Measurements from ENCODE around the gene RAVER2. TPM values are rescaled to one million over a fixed set of nuclear protein-coding genes. Genes with fewer than 3 reads are reported as not detected.

The RAVER2 gene
- total and polyA plus RNA-seq, 2 of the 13 experiments (the other 11 are each of a cell fraction or from before 2014, with no cell fraction given), result 11.4 to 15.4 TPM

- Histone ChIP-seq H3K9ac (ENCODE audit: insufficient read depth, low read depth, low read length) (no peak overlapping the region), H3K9me3 (ENCODE audit: low read length) (no peaks in the 10 kb centered on the region), H3K27me3 (ENCODE audit: control insufficient read depth in 1 of 2, insufficient read depth in 2 of 2, low read length in 2 of 2) (peaks cover 0 to 6% of the 10 kb centered on the region in 2 experiments; a peak in 1 of 5 replicates), H3K36me3 (replicated peaks in 1 of 2; ENCODE audit: control insufficient read depth in 1 of 2, insufficient read depth in 2 of 2, low read length in 2 of 2) (no peaks in the 10 kb centered on the region), H3K4me1 (ENCODE audit: insufficient read depth, low read length) (no peaks in the 10 kb centered on the region), H4K20me1 (ENCODE audit: insufficient read depth, low read length) (no peaks in the 10 kb centered on the region), H2AFZ (ENCODE audit: low read length) (no peak overlapping the region), H3K4me2 (ENCODE audit: low read depth, low read length) (no peak overlapping the region), H3K4me3 (replicated peaks in 1 of 3; ENCODE audit: insufficient read depth in 1 of 3, low read depth in 2 of 3, low read length in 3 of 3) (no peak overlapping the region), H3K79me2 (ENCODE audit: insufficient read depth, low read length) (no peaks in the 10 kb centered on the region), H3K27ac (ENCODE audit: extremely low read length, insufficient read depth, low read length) (no peak overlapping the region)
- POLR2A ChIA-PET, result no interaction called here
- CTCF ChIA-PET (ENCODE audit: low intra/inter-chr PET ratio, low total read pairs), result no interaction called here
- FAIRE-seq, result no peak
- WGBS (ENCODE audit: low lambda C conversion rate), result 0% methylated on average over 2 of the region's 2 CpGs
- no TSS peak for BruUV-seq (replicated peaks)
- in situ Hi-C loops (cut with HindIII; ENCODE audit: extremely low pct_ligation_motif_present, low pct_unique_long_range_greater_than_20kb) (no loop called here), intact Hi-C loops (cut with micrococcal nuclease; ENCODE audit: unreplicated experiment) (no loop called here)
- no peak for ATAC-seq
- no peak for DNase-seq (ENCODE audit: low spot score)
- TF ChIP-seq, protein P1, sequence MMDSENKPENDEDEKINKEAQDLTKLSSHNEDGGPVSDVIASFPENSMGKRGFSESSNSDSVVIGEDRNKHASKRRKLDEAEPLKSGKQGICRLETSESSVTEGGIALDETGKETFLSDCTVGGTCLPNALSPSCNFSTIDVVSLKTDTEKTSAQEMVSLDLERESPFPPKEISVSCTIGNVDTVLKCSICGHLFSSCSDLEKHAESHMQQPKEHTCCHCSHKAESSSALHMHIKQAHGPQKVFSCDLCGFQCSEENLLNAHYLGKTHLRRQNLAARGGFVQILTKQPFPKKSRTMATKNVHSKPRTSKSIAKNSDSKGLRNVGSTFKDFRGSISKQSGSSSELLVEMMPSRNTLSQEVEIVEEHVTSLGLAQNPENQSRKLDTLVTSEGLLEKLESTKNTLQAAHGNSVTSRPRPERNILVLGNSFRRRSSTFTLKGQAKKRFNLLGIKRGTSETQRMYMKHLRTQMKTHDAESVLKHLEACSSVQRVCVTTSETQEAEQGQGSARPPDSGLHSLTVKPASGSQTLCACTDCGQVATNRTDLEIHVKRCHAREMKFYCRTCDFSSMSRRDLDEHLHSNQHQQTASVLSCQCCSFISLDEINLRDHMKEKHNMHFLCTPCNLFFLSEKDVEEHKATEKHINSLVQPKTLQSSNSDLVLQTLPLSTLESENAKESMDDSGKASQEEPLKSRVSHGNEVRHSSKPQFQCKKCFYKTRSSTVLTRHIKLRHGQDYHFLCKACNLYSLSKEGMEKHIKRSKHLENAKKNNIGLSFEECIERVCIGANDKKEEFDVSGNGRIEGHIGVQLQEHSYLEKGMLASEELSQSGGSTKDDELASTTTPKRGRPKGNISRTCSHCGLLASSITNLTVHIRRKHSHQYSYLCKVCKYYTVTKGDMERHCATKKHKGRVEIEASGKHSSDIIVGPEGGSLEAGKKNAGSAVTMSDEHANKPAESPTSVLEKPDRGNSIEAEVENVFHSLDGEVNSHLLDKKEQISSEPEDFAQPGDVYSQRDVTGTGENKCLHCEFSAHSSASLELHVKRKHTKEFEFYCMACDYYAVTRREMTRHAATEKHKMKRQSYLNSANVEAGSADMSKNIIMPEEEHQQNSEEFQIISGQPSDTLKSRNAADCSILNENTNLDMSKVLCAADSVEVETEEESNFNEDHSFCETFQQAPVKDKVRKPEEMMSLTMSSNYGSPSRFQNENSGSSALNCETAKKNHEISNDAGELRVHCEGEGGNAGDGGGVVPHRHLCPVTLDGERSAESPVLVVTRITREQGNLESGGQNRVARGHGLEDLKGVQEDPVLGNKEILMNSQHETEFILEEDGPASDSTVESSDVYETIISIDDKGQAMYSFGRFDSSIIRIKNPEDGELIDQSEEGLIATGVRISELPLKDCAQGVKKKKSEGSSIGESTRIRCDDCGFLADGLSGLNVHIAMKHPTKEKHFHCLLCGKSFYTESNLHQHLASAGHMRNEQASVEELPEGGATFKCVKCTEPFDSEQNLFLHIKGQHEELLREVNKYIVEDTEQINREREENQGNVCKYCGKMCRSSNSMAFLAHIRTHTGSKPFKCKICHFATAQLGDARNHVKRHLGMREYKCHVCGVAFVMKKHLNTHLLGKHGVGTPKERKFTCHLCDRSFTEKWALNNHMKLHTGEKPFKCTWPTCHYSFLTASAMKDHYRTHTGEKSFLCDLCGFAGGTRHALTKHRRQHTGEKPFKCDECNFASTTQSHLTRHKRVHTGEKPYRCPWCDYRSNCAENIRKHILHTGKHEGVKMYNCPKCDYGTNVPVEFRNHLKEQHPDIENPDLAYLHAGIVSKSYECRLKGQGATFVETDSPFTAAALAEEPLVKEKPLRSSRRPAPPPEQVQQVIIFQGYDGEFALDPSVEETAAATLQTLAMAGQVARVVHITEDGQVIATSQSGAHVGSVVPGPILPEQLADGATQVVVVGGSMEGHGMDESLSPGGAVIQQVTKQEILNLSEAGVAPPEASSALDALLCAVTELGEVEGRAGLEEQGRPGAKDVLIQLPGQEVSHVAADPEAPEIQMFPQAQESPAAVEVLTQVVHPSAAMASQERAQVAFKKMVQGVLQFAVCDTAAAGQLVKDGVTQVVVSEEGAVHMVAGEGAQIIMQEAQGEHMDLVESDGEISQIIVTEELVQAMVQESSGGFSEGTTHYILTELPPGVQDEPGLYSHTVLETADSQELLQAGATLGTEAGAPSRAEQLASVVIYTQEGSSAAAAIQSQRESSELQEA (CRISPR knock-in tag; IDR thresholded peaks at IDR 0.05; ENCODE audit: not compliant biosample characterization), result no peak
- no peak for TF ChIP-seq ASH2L (IDR thresholded peaks at IDR 0.05; ENCODE audit: insufficient read length, low read depth, low read length)
- no peak for TF ChIP-seq PLSCR1 (CRISPR knock-in tag; IDR thresholded peaks at IDR 0.05; ENCODE audit: borderline replicate concordance)
- no peak for TF ChIP-seq ATRX (CRISPR knock-in tag; IDR thresholded peaks at IDR 0.05; ENCODE audit: borderline replicate concordance)
- TF ChIP-seq PRMT3 (CRISPR knock-in tag; IDR thresholded peaks at IDR 0.05; ENCODE audit: borderline replicate concordance, low read depth), result no peak
- TF ChIP-seq MIER3 (CRISPR knock-in tag; IDR thresholded peaks at IDR 0.05; ENCODE audit: borderline replicate concordance), result no peak
- no peak for TF ChIP-seq RFX3 (CRISPR knock-in tag; IDR thresholded peaks at IDR 0.05)
- TF ChIP-seq HNRNPK (IDR thresholded peaks at IDR 0.05; ENCODE audit: low read depth, low read length, poor library complexity, severe bottlenecking), result no peak
- no peak for TF ChIP-seq BCL6 (CRISPR knock-in tag; IDR thresholded peaks at IDR 0.05)
- TF ChIP-seq ZNF17 (CRISPR knock-in tag; IDR thresholded peaks at IDR 0.05), result no peak
- no peak for TF ChIP-seq ZSCAN12 (CRISPR knock-in tag; IDR thresholded peaks at IDR 0.05)
- no peak for TF ChIP-seq RBM22 (optimal IDR thresholded peaks at IDR 0.05; ENCODE audit: low read length)
- TF ChIP-seq, protein P2, sequence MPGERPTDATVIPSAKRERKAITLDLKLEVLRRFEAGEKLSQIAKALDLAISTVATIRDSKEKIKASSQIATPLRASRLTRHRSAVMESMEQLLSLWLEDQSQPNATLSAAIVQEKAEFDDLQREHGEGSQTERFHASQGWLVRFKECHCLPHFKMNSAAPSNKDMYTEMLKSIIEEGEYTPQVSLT (CRISPR knock-in tag; IDR thresholded peaks at IDR 0.05; ENCODE audit: borderline replicate concordance, low read depth), result no peak
- TF ChIP-seq ZNF431 (CRISPR knock-in tag; IDR thresholded peaks at IDR 0.05; ENCODE audit: borderline replicate concordance, low read depth), result no peak
- no peak for TF ChIP-seq PPARG (CRISPR knock-in tag; conservative IDR thresholded peaks at IDR 0.05)
- no peak for TF ChIP-seq ZFYVE20 (CRISPR knock-in tag; IDR thresholded peaks at IDR 0.05; ENCODE audit: borderline replicate concordance, low read depth)
Measured at GRCh38 chr1:64712049-64712448, 32.8 kb upstream of the RAVER2 start.
